OCI-LY1 (cell line): ENCODE data around the gene CELSR3.

Source experiments
- CTCF ChIP-seq: fragments of 200-600 bp; sonication (generic), shearing (Covaris generic); IDR thresholded peaks from 2 replicates; pipeline ENCODE4 v1.5.1; 2017; ENCODE audit warnings: mild to moderate bottlenecking, antibody characterized with exemption, low read length, moderate library complexity, mixed read lengths
- EZH2 ChIP-seq: fragments of 200-600 bp; sonication (generic), shearing (Covaris generic); IDR thresholded peaks from 2 replicates; pipeline ENCODE4 v1.8.0; 2017; ENCODE audit warnings: borderline replicate concordance, mixed run types, mild to moderate bottlenecking, antibody characterized with exemption, low read length, moderate library complexity, mixed read lengths

DNA sequence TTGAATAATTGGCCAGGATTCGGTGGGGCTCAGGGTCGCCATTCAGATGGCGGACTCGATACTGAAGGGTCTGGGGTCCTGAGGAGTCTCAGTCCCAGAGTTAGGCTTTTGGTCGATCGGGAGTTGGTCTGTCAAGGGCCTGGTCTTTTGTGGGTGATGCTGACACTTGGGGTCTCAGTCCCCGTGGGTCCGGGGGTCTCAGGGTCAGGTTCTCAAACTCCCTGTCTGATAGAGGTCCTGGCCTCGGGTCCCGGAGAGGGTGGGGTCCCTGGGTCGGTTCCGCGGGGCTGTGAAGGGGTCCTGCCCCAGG is 22.6 kb upstream of the CELSR3 start:
- TF ChIP-seq CTCF (no peak; the same call in 1 of the 2 replicates), EZH2 (no peak)
